ENCODE data around the gene HOXC12. TPM values are rescaled to one million over a fixed set of nuclear protein-coding genes. Genes with fewer than 3 reads are reported as not detected.

The HOXC12 gene
- not detected in 2 replicates for total RNA-seq

GRCh38 chr12:53954694-53955035 lies at the start of gene HOXC12:
Gene HOXC12, plus strand, starts transcription at chr12:53954903. Its CDS starts 27 bp downstream, at chr12:53954930.

GRCh38 chr12:53938326-53939140 lies 16.2 kb upstream of the HOXC12 start, which contains the start of gene HOXC13:
Gene HOXC13, plus strand, starts transcription at chr12:53938831. Its CDS starts 76 bp downstream, at chr12:53938907.

GRCh38 chr12:53972722-53973235 lies 18.1 kb downstream of the HOXC12 start, which contains the start of gene HOXC11:
Gene HOXC11, plus strand, starts transcription at chr12:53973126. Its CDS starts 116 bp downstream, at chr12:53973242.

GRCh38 chr12:53974084-53975063 lies 19.7 kb downstream of the HOXC12 start, which contains the start of gene HOTAIR:
Gene HOTAIR, minus strand, starts transcription at chr12:53974954.

GRCh38 chr12:53984901-53985691 lies 30.4 kb downstream of the HOXC12 start, which contains the start of gene HOXC10:
Gene HOXC10, plus strand, starts transcription at chr12:53985146. Its CDS starts 114 bp downstream, at chr12:53985260.

GRCh38 chr12:54000116-54001114 lies 45.7 kb downstream of the HOXC12 start, which contains the start of gene HOXC9:
Gene HOXC9, plus strand, starts transcription at chr12:54000161. Its CDS starts 28 bp downstream, at chr12:54000189.

Other genes with a start within 250 kb of the HOXC12 start
- gene CALCOCO1, start 227.5 kb upstream of the HOXC12 start, total RNA-seq, result 68.6 and 78.7 TPM in 2 replicates
- not detected in 2 replicates for gene CISTR, start 202.9 kb upstream of the HOXC12 start, total RNA-seq
- gene HOXC13, start 16.1 kb upstream of the HOXC12 start, total RNA-seq, result not detected in 2 replicates
- 1.2 and 3.2 TPM in 2 replicates for gene HOXC11, start 18.2 kb downstream of the HOXC12 start, total RNA-seq
- gene HOTAIR, start 20.1 kb downstream of the HOXC12 start, total RNA-seq, result 1.4 TPM in 2 replicates
- gene HOXC10, start 30.2 kb downstream of the HOXC12 start, total RNA-seq, result not detected in 2 replicates
- gene HOXC9, start 45.3 kb downstream of the HOXC12 start, total RNA-seq, result 2.0 and 7.6 TPM in 2 replicates
- 0.18 TPM in 1 of 2 replicates, not detected in the other for gene HOXC8, start 54.1 kb downstream of the HOXC12 start, total RNA-seq
- 0.86 and 2.5 TPM in 2 replicates for gene HOXC6, start 73.5 kb downstream of the HOXC12 start, total RNA-seq
- gene HOXC5, start 78.1 kb downstream of the HOXC12 start, total RNA-seq, result not detected in 2 replicates
- gene HOXC4, start 98.9 kb downstream of the HOXC12 start, total RNA-seq, result 0.58 TPM in 1 of 2 replicates, not detected in the other
- 55.6 and 57.4 TPM in 2 replicates for gene SMUG1, start 234.1 kb downstream of the HOXC12 start, total RNA-seq

Measured in myometrial cell (primary cell).